Measurements from ENCODE around the gene PIK3R2.
A peak's percentile ranks its signal among the peaks of the same experiment; 100 is the strongest.
"Not testable (repeated sequence)": the region's sequence is repeated elsewhere in the genome, so short reads cannot be mapped to it uniquely, and the experiment has no call there.

The PIK3R2 gene

DNA sequence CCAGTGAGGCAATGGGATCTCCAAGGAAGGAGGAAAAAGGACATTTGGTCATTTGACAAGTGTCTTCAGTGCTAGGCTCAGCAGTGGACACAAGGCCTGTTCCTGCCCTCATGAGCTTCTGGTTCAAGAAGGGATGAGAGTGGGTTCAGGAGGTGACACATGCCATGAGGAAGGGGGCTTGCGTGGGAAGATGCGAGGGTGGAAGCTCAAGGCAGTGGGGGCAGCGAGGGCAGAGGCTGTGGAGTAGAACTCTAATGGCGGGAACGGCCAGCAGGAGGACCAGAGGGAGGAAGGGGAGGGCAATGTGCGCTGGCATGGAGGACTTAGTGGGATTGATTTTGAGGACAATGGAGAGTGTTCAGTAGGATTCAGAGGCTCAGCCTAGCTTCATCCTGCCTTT lies 3.3 kb downstream of the PIK3R2 start:
- DNase-seq, result no peak

GRCh38 chr19:18156841-18157464 lies 4.0 kb downstream of the PIK3R2 start:
- DNase-seq, result no peak

DNA sequence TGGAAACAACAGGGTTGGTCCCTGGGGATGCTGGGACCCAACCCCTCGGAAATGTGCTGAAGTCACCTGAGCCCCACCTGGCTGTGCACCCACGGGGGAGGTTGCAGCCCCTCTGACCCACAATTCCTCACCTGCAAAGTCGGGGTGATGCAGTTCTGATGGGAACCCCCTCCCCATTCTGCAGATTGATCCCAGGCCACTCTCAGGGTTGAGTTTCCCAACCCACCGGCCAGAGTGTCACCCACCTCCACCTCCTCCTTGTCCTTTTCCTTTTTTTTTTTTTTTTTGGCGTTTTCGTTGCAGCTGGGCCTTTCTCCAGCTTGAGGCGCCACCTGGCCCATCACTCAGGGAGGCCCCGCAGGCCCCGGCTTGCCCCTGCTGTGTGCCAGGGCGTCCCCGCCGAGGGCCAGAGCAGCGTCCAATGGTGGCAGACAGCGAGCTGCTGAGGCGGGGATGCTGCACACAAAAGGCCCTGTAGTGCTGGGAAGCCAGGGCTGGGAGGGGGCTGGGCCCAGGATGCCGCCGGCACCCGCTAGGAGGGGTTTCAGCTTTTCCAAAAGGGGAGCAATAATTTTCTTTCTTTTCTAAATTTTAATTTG lies 4.6 kb downstream of the PIK3R2 start:
- DNase-seq, result no peak

- no peak for DNase-seq
Observed at GRCh38 chr19:18158467-18158866, 5.5 kb downstream of the PIK3R2 start.

- not testable (repeated sequence) for DNase-seq
Observed at GRCh38 chr19:18159059-18159616, 6.2 kb downstream of the PIK3R2 start.

GRCh38 chr19:18159810-18160209 lies 6.8 kb downstream of the PIK3R2 start:
- no peak for DNase-seq

- no peak for DNase-seq
Observed at GRCh38 chr19:18160493-18160970, 7.6 kb downstream of the PIK3R2 start.

DNA sequence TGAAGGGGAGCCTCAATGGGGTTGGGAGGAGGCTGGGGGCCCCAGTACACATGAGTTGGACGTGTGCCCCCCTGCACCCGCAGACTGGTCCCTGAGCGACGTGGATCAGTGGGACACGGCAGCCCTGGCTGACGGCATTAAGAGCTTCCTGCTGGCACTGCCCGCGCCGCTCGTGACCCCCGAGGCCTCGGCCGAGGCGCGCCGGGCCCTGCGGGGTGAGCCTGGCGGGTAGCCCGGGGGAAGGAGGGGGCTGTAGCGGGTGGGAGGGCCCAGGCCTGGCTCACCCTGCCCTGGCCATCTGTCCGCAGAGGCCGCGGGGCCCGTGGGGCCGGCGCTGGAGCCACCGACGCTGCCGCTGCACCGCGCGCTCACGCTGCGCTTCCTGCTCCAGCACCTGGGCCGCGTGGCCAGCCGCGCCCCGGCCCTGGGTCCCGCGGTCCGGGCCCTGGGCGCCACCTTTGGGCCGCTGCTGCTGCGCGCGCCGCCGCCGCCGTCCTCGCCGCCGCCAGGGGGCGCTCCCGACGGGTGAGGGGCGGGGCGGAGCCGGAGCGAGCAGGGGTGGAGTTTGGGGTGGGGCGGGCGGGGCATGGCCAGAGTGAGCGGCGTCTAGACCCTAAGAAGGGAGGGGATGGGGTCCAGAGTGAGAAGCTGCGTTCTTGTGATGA lies 8.1 kb downstream of the PIK3R2 start:
- peak; percentile 86 for DNase-seq

GRCh38 chr19:18161636-18162002 lies 8.7 kb downstream of the PIK3R2 start:
- DNase-seq, result no peak

DNA sequence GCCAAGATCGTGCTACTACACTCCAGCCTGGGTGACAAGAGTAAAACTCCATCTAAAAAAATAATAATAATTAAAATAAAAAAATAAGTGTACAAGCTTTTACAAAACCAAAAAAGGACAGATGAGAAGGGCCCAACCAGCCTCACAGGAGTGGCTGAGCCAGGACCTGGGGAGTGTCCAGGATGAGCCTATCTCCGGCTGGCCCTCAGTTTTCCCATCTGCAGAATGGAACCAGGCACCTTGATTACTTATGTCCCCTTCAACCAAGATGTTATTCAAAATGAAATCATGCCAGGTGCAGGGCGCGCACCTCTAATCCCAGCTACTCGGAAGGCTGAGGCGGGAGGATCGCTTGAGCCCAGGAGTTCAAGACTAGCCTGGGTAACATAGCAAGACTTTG lies 11.1 kb downstream of the PIK3R2 start:
- no peak for DNase-seq

GRCh38 chr19:18165794-18166544 lies 13.0 kb downstream of the PIK3R2 start:
- DNase-seq, result no peak

GRCh38 chr19:18167011-18167410 lies 14.0 kb downstream of the PIK3R2 start:
- DNase-seq, result no peak

- DNase-seq, result peak; percentile 72
Observed at GRCh38 chr19:18167975-18168645, 15.1 kb downstream of the PIK3R2 start.

DNA sequence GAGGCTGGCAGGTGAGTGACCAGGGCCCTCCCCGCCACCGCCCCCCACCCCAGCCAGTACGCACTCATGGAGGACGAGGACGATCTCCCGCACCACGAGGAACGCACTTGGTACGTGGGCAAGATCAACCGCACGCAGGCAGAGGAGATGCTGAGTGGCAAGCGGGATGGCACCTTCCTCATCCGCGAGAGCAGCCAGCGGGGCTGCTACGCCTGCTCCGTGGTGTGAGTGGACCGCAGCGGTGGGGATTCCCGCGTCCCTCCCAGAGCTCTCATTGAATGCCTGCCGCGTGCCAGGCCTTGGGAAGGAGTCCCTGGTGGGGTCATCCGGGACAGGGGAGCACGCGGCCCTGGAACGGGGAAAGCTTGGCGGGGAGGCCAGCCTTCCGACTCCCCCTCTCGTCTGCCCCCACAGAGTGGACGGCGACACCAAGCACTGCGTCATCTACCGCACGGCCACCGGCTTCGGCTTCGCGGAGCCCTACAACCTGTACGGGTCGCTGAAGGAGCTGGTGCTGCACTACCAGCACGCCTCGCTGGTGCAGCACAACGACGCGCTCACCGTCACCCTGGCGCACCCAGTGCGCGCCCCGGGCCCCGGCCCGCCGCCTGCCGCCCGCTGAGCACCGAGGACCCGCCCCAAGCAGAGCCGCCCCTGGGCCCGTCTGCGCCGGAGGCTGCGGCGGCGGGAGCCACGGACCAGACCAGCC lies 15.9 kb downstream of the PIK3R2 start:
- no peak for DNase-seq

DNA sequence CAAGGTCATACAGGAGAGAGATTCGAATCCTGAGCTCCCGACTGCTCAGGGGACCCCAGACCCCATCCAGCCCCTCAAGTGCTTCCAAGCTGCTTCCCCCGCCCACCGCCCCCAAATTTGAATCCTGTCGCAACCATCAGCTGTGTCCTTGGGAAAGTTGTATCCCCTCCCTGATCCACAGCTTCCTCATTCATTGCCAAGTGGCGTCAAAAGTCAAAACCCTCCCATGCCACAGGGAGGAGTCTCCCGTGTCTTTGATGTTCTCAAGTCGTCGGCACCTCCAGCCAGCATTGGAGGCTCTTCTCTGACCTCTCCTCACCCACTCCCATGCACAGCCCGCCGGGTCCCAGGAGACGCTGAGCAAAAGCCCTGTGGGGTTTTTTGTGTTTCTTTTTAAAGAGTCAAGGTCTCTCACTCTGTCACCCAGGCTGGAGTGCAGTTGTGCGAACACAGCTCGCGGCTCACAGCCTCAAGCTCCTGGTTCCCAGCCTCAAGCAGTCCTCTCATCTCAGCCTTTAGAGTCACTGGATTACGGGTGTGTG lies 17.8 kb downstream of the PIK3R2 start:
- DNase-seq, result peak; percentile 21

- DNase-seq, result no peak
Observed at GRCh38 chr19:18171605-18172327, 18.8 kb downstream of the PIK3R2 start.

DNA sequence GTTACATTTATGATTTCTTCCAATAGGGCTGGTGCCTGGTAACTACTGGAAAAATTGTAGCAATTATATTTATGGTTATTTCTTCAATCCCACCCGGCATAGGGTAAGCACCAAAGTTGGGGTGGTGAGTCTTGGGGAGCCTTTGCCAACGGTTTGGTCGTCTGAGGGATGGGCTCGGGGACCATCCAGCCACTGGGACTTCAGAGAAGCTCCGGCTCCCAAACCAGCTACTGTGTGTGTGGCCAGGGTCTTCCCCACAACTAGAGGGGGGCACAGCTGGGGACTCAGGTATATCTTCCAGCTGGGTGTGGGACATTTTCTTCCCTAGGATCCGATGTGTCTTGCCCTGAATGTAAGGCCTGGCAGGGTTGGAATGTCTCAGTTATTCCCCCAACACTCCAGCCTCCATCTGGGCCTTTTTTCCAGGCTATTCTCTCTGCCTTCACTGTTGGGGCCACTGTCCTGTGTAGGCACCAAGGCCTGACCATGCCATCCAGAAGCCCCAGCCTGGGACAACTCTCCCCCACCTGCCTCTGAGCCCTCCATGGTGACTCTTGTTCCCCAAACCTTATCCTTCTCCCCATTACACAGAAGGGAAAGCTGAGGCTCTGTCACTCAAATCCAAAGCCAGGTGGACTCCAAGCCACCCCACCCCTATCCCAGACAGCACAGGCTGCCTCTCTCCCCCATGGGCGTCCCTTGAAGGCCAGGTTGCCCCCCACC lies 19.5 kb downstream of the PIK3R2 start:
- no peak for DNase-seq

GRCh38 chr19:18173054-18173571 lies 20.1 kb downstream of the PIK3R2 start:
- DNase-seq, result peak; percentile 32

GRCh38 chr19:18173572-18174288 lies 20.8 kb downstream of the PIK3R2 start, which contains the start of gene IFI30:
Gene IFI30, plus strand, starts transcription at chr19:18173813. Its CDS starts 29 bp downstream, at chr19:18173842.
- DNase-seq, result peak; percentile 71
